Heart left ventricle (tissue), 16 donors: Measurements from ENCODE around the gene SLC12A3. TPM values are rescaled to one million over a fixed set of nuclear protein-coding genes. Genes with fewer than 3 reads are reported as not detected.

Experiments
- ATAC-seq, 4 donors: fragments of 200-7000 bp; cut with Tn5 transposase; one replicate each; pipeline ENCODE4 v1.9.1; 2020 to 2022; ENCODE audit warnings: moderate library complexity in 4 of 4, mild to moderate bottlenecking in 3 of 4, moderate number of reproducible peaks in 1 of 4
- DNase-seq, 5 donors: peaks; one replicate each; pipeline ENCODE4 v3.0.0-alpha.2; 2020
- H3K27ac ChIP-seq, 12 donors: fragments of 200-600 bp; sonication (generic) in 4 of 12; one replicate each; pipeline versions ENCODE4 v1.5.0 to v1.8.0; 2016 to 2022; ENCODE audit warnings: mild to moderate bottlenecking in 2 of 12
- H3K27me3 ChIP-seq, 9 donors: fragments of 200-600 bp; sonication (generic) in 2 of 9; one replicate each; pipeline versions ENCODE4 v1.5.1 to v1.8.0; 2016 to 2022; ENCODE audit warnings: mild to moderate bottlenecking in 3 of 9
- H3K36me3 ChIP-seq, 9 donors: fragments of 200-600 bp; sonication (generic) in 2 of 9; one replicate each; pipeline versions ENCODE4 v1.5.0 to v1.8.0; 2018 to 2022; ENCODE audit warnings: mild to moderate bottlenecking in 2 of 9
- H3K4me1 ChIP-seq, 12 donors: fragments of 200-600 bp; sonication (generic) in 4 of 12; one replicate each; pipeline versions ENCODE4 v1.5.0 to v1.8.0; 2016 to 2022; ENCODE audit warnings: mild to moderate bottlenecking in 3 of 12
- H3K4me3 ChIP-seq, 12 donors: fragments of 200-600 bp; sonication (generic) in 4 of 12; one replicate each; pipeline versions ENCODE4 v1.5.0 to v1.8.0; 2017 to 2022; ENCODE audit warnings: mild to moderate bottlenecking in 9 of 12, moderate library complexity in 4 of 12
- H3K9me3 ChIP-seq, 12 donors: fragments of 200-600 bp; sonication (generic) in 4 of 12; one replicate each; pipeline versions ENCODE4 v1.5.0 to v1.8.0; 2016 to 2022; ENCODE audit warnings: mild to moderate bottlenecking in 1 of 12
- POLR2A ChIP-seq, 2 donors: fragments of 450-650 bp; IDR thresholded peaks; one replicate each; pipeline ENCODE4 v1.6.1; 2017; ENCODE audit warnings: antibody characterized with exemption in 2 of 2, mild to moderate bottlenecking in 2 of 2, moderate library complexity in 2 of 2
- WGBS, 4 donors: extraction: QIAGEN DNeasy Blood & Tissue Kit in 2 of 4; methylation state at CpG; one replicate each; pipeline versions ENCODE4 v1.1.5 to v1.1.7; 2013 to 2018; 5-methylcytosine and 5-hydroxymethylcytosine counted together
- intact Hi-C, 10 donors: fragments of 100-400 bp; cut with DNase I; formaldehyde crosslinking; loops; one replicate each; pipeline versions ENCODE4 v1.11.1 to v1.14.2; 2022
- polyA plus RNA-seq, 2 donors: library from polyadenylated mRNA; stranded (reverse); fragments of 200-250 nt; gene quantifications; one replicate each; pipeline ENCODE4 v1.2.3, GENCODE V29; 2013
- total RNA-seq, 9 donors: library from RNA; depleted of rRNA in 2 of 9; stranded (reverse); fragments of >200 nt in 2 of 9; fragmentation: NEBNext Ultra II Directional in 3 of 9; extraction: Animal tissue kit (Norgen Biotek cat#: 25700) in 3 of 9; gene quantifications; one replicate each; pipeline versions ENCODE4 v1.1.0 to v1.2.4, GENCODE V29; 2016 to 2023
- TF ChIP-seq, protein P1 (sequence below), 12 donors: fragments of 200-600 bp; sonication (generic) in 4 of 12; IDR thresholded peaks; one replicate each; pipeline versions ENCODE4 v1.5.0 to v1.8.0; 2018 to 2022; ENCODE audit warnings: antibody characterized with exemption in 12 of 12, mild to moderate bottlenecking in 5 of 12
- donor health status: ischemic (EF 13 %, LVEDD 7.1; RV severe dilation, severe dysfunction).
- donor health status: healthy with polysubstance abuse.
- donor health status: DM: no; HTN: yes; CAD: no.
- donor health status: DM: no; HTN: no; CAD: no.
- donor health status: ischemic (EF 25% LVEDD 6.9; RV normal size, moderate dysfunction).
- donor health status: ischemic (EF 25% LVEDD 5.7; RV mildly dilated, moderate dysfunction).
- donor health status: healthy.
- donor health status: DM: yes; HTN: yes; CAD: no.
- donor health status: ischemic (EF 35%, LVEDD 5.7; RV mildly dilated, moderate dysfunction).
- donor health status: nonischemic (EF 11% LVEDD 7.7; RV severe dilation, severe dysfunction).
- donor health status: DM: yes; HTN: yes; CAD: no.
- donor health status: PGD.
- donor health status: ischemic (EF 29% LVEDD 5.4; RV normal size, mild dysfunction).
- donor health status: nonischemic (EF 23%, LVEDD 6.1; RV moderate dilation, normal function).

SLC12A3 gene
- total and polyA plus RNA-seq, 11 donors, result 0.08 TPM; not detected in 10

DNA sequence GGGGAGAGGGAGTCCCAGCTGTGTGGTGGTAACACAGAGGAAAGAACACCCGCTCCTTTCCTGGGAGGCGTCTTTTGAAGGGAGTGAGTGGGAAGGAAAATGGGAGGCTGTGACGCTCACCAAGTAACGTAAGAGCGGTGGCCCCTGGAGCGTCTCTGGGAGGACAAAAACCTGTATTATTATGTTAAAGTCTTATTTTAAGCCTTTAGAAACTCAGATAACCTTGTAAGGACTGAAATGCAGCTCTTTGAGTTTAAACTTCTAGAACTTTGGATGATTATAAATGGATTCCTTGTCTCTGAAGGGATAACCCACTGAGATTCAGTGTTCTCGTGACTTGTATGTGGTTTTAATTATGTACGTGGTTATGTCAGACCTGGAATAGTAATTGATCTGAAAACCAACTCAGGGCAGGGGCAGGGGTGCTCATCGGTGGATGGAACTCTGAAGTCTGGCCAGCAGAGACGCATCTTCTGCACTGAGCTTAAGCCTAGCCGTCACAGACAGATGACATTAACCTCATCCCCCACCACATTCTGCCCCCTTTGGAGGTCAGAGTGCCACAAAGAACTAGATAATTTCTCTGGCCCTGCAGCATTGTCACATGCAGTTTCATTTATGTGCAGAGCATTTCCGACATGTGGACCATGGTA lies 41.8 kb upstream of the SLC12A3 start:
- WGBS, 4 donors, result 91 to 94% (median 93%) methylated on average over 12 of the region's 12 CpGs
- Histone ChIP-seq H3K27me3 (no peaks in the 10 kb centered on the region), H3K36me3 (peaks cover 0 to 96% (median 71%) of the 10 kb centered on the region in 9 donors), H3K27ac (no peak overlapping the region), H3K4me1 (no peaks in the 10 kb centered on the region), H3K4me3 (no peak overlapping the region), H3K9me3 (no peaks in the 10 kb centered on the region)
- DNase-seq (no peak), ATAC-seq (no peak)
- intact Hi-C loops, result no loop called here
- TF ChIP-seq POLR2A (IDR thresholded peaks at IDR 0.05), result no peak
- TF ChIP-seq, protein P1, sequence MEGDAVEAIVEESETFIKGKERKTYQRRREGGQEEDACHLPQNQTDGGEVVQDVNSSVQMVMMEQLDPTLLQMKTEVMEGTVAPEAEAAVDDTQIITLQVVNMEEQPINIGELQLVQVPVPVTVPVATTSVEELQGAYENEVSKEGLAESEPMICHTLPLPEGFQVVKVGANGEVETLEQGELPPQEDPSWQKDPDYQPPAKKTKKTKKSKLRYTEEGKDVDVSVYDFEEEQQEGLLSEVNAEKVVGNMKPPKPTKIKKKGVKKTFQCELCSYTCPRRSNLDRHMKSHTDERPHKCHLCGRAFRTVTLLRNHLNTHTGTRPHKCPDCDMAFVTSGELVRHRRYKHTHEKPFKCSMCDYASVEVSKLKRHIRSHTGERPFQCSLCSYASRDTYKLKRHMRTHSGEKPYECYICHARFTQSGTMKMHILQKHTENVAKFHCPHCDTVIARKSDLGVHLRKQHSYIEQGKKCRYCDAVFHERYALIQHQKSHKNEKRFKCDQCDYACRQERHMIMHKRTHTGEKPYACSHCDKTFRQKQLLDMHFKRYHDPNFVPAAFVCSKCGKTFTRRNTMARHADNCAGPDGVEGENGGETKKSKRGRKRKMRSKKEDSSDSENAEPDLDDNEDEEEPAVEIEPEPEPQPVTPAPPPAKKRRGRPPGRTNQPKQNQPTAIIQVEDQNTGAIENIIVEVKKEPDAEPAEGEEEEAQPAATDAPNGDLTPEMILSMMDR (IDR thresholded peaks at IDR 0.05), result no peak

DNA sequence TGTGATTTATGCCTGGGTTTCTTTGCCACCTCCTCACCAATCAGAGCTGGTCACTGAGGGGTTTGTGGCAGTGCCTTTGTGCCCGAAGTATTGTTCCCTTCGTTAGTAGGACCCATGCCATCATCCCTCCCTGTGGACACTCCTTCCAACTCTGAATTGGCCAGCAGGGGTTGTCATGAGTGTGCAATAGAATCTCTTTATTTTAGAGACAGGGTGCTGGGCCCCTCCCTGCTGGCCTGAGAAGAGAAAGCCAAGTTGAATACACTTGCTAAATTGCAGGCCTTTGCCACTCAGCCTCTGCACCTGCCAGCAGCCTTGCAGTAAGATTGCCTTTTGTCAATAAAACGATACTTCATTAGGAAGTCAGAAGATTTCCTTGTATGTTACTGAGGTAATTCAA lies 40.7 kb upstream of the SLC12A3 start:
- Histone ChIP-seq H3K9me3 (no peaks in the 10 kb centered on the region), H3K27me3 (no peaks in the 10 kb centered on the region), H3K4me1 (no peaks in the 10 kb centered on the region), H3K36me3 (peaks cover 0 to 97% (median 69%) of the 10 kb centered on the region in 9 donors), H3K4me3 (no peak overlapping the region), H3K27ac (no peak overlapping the region)
- intact Hi-C loops, result no loop called here
- DNase-seq (peak in 2 of 5 donors; percentile 10 to 35), ATAC-seq (peak; percentile 67 to 90 (median 86))
- TF ChIP-seq POLR2A (IDR thresholded peaks at IDR 0.05), result no peak
- TF ChIP-seq, protein P1 (IDR thresholded peaks at IDR 0.05), result peak in 3 of 12 donors; percentile 17 to 25 (median 23)
- 37 to 61% (median 51%) methylated on average over 3 of the region's 3 CpGs for WGBS, 4 donors

DNA sequence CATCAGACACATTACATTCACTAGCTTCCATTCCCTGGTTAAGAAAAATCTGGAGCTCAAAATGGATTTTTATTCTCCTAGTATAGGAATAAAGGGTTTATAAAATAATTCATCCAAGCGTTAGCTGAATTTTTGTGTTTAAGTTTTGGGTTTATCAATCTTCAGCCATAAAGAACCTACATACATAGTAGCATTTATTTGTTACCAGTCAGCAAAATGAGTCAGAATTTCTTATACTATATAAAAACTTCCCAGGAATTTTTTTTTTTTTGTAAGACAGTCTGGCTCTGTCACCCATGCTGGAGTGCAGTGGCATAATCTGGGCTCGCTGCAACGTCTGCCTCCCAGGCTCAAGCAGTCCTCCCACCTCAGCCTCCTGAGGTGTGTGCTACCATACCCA lies 40.2 kb upstream of the SLC12A3 start:
- no peaks in the 10 kb centered on the region for H3K4me1 ChIP-seq
- intact Hi-C loops, result no loop called here
- no peaks in the 10 kb centered on the region for H3K9me3 ChIP-seq
- no peaks in the 10 kb centered on the region for H3K27me3 ChIP-seq
- ATAC-seq (no peak), DNase-seq (no peak)
- TF ChIP-seq POLR2A (IDR thresholded peaks at IDR 0.05), result no peak
- TF ChIP-seq, protein P1 (IDR thresholded peaks at IDR 0.05), result no peak
- H3K36me3 ChIP-seq, result peaks cover 0 to 97% (median 68%) of the 10 kb centered on the region in 9 donors
- WGBS, 4 donors, result 87 to 96% (median 94%) methylated on average over 3 of the region's 3 CpGs
- H3K4me3 ChIP-seq, result no peak overlapping the region
- no peak overlapping the region for H3K27ac ChIP-seq

DNA sequence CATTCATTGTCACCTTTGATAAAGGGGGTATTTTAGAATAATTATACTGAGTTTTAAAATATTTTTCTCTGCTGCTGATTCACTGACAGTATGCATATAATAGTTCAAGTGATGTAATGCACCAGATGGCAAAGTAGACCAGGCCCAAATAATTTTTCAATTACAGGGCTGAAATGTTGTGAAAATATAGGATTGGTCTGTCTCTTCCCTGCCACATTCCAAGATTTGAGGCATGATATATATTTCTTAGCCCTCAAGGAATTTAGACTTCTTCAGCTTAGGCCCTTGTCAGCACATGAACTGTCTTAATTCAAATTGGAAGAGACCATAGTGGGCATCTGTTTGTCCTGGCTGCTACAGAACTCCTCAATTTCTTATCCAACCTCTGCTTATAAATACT lies 39.2 kb upstream of the SLC12A3 start:
- no peak overlapping the region for H3K4me3 ChIP-seq
- DNase-seq, result no peak
- H3K9me3 ChIP-seq, result no peaks in the 10 kb centered on the region
- H3K27me3 ChIP-seq, result no peaks in the 10 kb centered on the region
- peaks cover 0 to 97% (median 68%) of the 10 kb centered on the region in 9 donors for H3K36me3 ChIP-seq
- no peak overlapping the region for H3K27ac ChIP-seq
- ATAC-seq, result no peak
- H3K4me1 ChIP-seq, result no peaks in the 10 kb centered on the region
- intact Hi-C loops, result no loop called here
- TF ChIP-seq POLR2A (IDR thresholded peaks at IDR 0.05), result no peak
- TF ChIP-seq, protein P1 (IDR thresholded peaks at IDR 0.05), result no peak
